HCT116 (cell line): ENCODE measurements around the gene KIRREL3. TPM values are rescaled to one million over a fixed set of nuclear protein-coding genes. Genes with fewer than 3 reads are reported as not detected.

Experiments used
- ATAC-seq: fragments of 200-7000 bp; cut with Tn5 transposase; 2 replicates; pipeline ENCODE4 v1.9.1; 2020; ENCODE audit warnings: mild to moderate bottlenecking, moderate library complexity
- BruUV-seq: library from RNA; stranded (reverse); fragments of 400-500 nt; replicated peaks from 2 replicates; lab custom pipeline; 2021; lab: Mats Ljungman, UMichigan
- CTCF ChIA-PET: fragments of 300-600 bp; sonication (Branson Sonifier 250); formaldehyde crosslinking; loops from one replicate; lab custom pipeline; 2021; ENCODE audit warnings: antibody characterized with exemption; lab: Charles Lee
- POLR2A ChIA-PET: fragments of 300-600, 350-600 bp; sonication (Branson Sonifier 250); formaldehyde crosslinking; loops from one replicate; lab custom pipeline; 2021; ENCODE audit warnings: antibody characterized with exemption; lab: Charles Lee
- RAD21 ChIA-PET, 2 experiments: fragments of 300-600 bp; sonication (Branson Sonifier 250); formaldehyde crosslinking; loops; one replicate each; lab custom pipeline; 2023; ENCODE audit warnings: low total read pairs in 2 of 2; ENCODE audit not compliant: uncharacterized antibody in 2 of 2, unreplicated experiment in 2 of 2, low non-redundant PET in 1 of 2; lab: Charles Lee
- DNase-seq: peaks from one replicate; pipeline ENCODE4 v3.0.0-alpha.2; 2010; ENCODE audit warnings: low read depth, low spot score
- H2AFZ ChIP-seq: fragments of 200-600 bp; shearing (Covaris generic), sonication (generic); 2 replicates; pipeline ENCODE4 v1.6.1; 2017; ENCODE audit warnings: low read depth, mixed run types, mixed read lengths, antibody characterized with exemption, low read length; ENCODE audit not compliant: poor library complexity, severe bottlenecking
- H3K27ac ChIP-seq: 2 replicates; pipeline ENCODE4 v1.5.1; 2012; ENCODE audit warnings: low read depth, low read length
- H3K27me3 ChIP-seq: fragments of 200-600 bp; sonication (generic); 2 replicates; pipeline ENCODE4 v1.6.1; 2016; ENCODE audit warnings: mixed run types, low read length, mixed read lengths; ENCODE audit not compliant: insufficient read depth
- H3K36me3 ChIP-seq, 2 experiments: fragments of 200-500 bp in 1 of 2; fragments of 200-600 bp in 1 of 2; sonication (Bioruptor generic) in 1 of 2; sonication (generic) in 1 of 2; 2 replicates each; pipeline versions ENCODE4 v1.5.1 to v1.6.1; 2014 to 2016; ENCODE audit warnings: low read length in 2 of 2, inconsistent platforms in 1 of 2, mixed read lengths in 1 of 2, mixed run types in 1 of 2; ENCODE audit not compliant: insufficient read depth in 2 of 2, control insufficient read depth in 1 of 2
- H3K4me1 ChIP-seq, 2 experiments: fragments of 200-600 bp in 1 of 2; sonication (generic) in 1 of 2; 2 replicates each; pipeline versions ENCODE4 v1.5.1 to v1.6.1; 2012 to 2017; ENCODE audit warnings: low read length in 2 of 2, inconsistent platforms in 1 of 2, mild to moderate bottlenecking in 1 of 2, mixed read lengths in 1 of 2, mixed run types in 1 of 2, moderate library complexity in 1 of 2; ENCODE audit not compliant: insufficient read depth in 2 of 2, control insufficient read depth in 1 of 2
- H3K4me2 ChIP-seq: fragments of 200-600 bp; sonication (generic); 2 replicates; pipeline ENCODE4 v1.6.1; 2017; ENCODE audit warnings: mixed run types, low read length, mixed read lengths
- H3K4me3 ChIP-seq, 2 experiments: fragments of 200-600 bp in 1 of 2; sonication (generic) in 1 of 2; replicated peaks in 1 of 2; 2 replicates each; pipeline ENCODE4 v1.5.1; 2011 to 2016; ENCODE audit warnings: low read length in 2 of 2, control low read depth in 1 of 2, low read depth in 1 of 2, mild to moderate bottlenecking in 1 of 2, mixed read lengths in 1 of 2, mixed run types in 1 of 2
- H3K79me2 ChIP-seq: fragments of 200-600 bp; sonication (generic); 2 replicates; pipeline ENCODE4 v1.6.1; 2017; ENCODE audit warnings: mild to moderate bottlenecking, mixed run types, low read length, moderate library complexity, mixed read lengths; ENCODE audit not compliant: insufficient read depth
- H3K9ac ChIP-seq: fragments of 200-600 bp; sonication (generic); 2 replicates; pipeline ENCODE4 v1.6.1; 2016; ENCODE audit warnings: low read length, mixed read lengths
- H3K9me2 ChIP-seq: fragments of 200-600 bp; sonication (generic), shearing (Covaris generic); 2 replicates; pipeline ENCODE4 v1.6.1; 2017; ENCODE audit warnings: mixed run types, mild to moderate bottlenecking, moderate library complexity; ENCODE audit not compliant: insufficient read depth
- H3K9me3 ChIP-seq, 2 experiments: fragments of 200-500 bp in 1 of 2; fragments of 200-600 bp in 1 of 2; sonication (Bioruptor generic) in 1 of 2; sonication (generic) in 1 of 2; 2 replicates each; pipeline ENCODE4 v1.6.1; 2014 to 2017; ENCODE audit warnings: low read length in 2 of 2, mixed read lengths in 2 of 2, inconsistent platforms in 1 of 2, low read depth in 1 of 2, mild to moderate bottlenecking in 1 of 2, mixed run types in 1 of 2, moderate library complexity in 1 of 2; ENCODE audit not compliant: control insufficient read depth in 1 of 2, insufficient read depth in 1 of 2
- H4K20me1 ChIP-seq: fragments of 200-600 bp; sonication (generic), shearing (Covaris generic); 2 replicates; pipeline ENCODE4 v1.6.1; 2017; ENCODE audit warnings: mixed run types, mild to moderate bottlenecking, moderate library complexity; ENCODE audit not compliant: insufficient read depth
- CBX3 ChIP-seq: IDR thresholded peaks from 2 replicates; pipeline ENCODE4 v1.6.1; 2012; ENCODE audit warnings: low read depth
- CEBPB ChIP-seq: IDR thresholded peaks from 2 replicates; pipeline ENCODE4 v1.6.1; 2012; ENCODE audit warnings: low read depth
- EGR1 ChIP-seq: IDR thresholded peaks from 2 replicates; pipeline ENCODE4 v1.6.1; 2012; ENCODE audit warnings: low read depth
- ELF1 ChIP-seq: IDR thresholded peaks from 2 replicates; pipeline ENCODE4 v1.6.1; 2012; ENCODE audit warnings: low read depth, borderline replicate concordance
- EZH2 ChIP-seq: fragments of 200-600 bp; sonication (generic); IDR thresholded peaks from 2 replicates; pipeline ENCODE4 v1.6.1; 2017; ENCODE audit warnings: antibody characterized with exemption, mixed run types
- EZH2phosphoT487 ChIP-seq: fragments of 200-600 bp; IDR thresholded peaks from 2 replicates; pipeline ENCODE4 v1.6.1; 2018; ENCODE audit warnings: antibody characterized with exemption, borderline replicate concordance
- FOSL1 ChIP-seq: IDR thresholded peaks from 2 replicates; pipeline ENCODE4 v1.6.1; 2012; ENCODE audit warnings: low read depth
- JUND ChIP-seq: IDR thresholded peaks from 2 replicates; pipeline ENCODE4 v1.6.1; 2012
- MAX ChIP-seq: IDR thresholded peaks from 2 replicates; pipeline ENCODE4 v1.6.1; 2012
- POLR2A ChIP-seq: IDR thresholded peaks from 2 replicates; pipeline ENCODE4 v1.7.0; 2011; ENCODE audit warnings: borderline replicate concordance; ENCODE audit not compliant: insufficient read depth, insufficient read length; ENCODE audit errors: extremely low read depth
- RAD21 ChIP-seq: IDR thresholded peaks from 2 replicates; pipeline ENCODE4 v1.6.1; 2012; ENCODE audit warnings: low read depth, mild to moderate bottlenecking
- SIN3A ChIP-seq: IDR thresholded peaks from 2 replicates; pipeline ENCODE4 v1.6.1; 2012; ENCODE audit warnings: low read depth
- SP1 ChIP-seq: IDR thresholded peaks from 2 replicates; pipeline ENCODE4 v1.6.1; 2012; ENCODE audit warnings: low read depth
- SRF ChIP-seq: IDR thresholded peaks from 2 replicates; pipeline ENCODE4 v1.6.1; 2012; ENCODE audit warnings: low read depth
- TCF7L2 ChIP-seq: IDR thresholded peaks from 2 replicates; pipeline ENCODE4 v1.7.0; 2011; ENCODE audit warnings: borderline replicate concordance, inconsistent platforms; ENCODE audit not compliant: insufficient read depth, insufficient read length; ENCODE audit errors: extremely low read depth
- ZFX ChIP-seq: fragments of 450-650 bp; IDR thresholded peaks from 2 replicates; pipeline ENCODE4 v1.6.1; 2017
- intact Hi-C: fragments of 100-400 bp; cut with micrococcal nuclease; formaldehyde crosslinking; loops from 2 replicates; pipeline ENCODE4 v1.10.0; 2022
- total RNA-seq: library from RNA; stranded (reverse); gene quantifications from one replicate; pipeline ENCODE4 v1.2.1, GENCODE V29; 2021; ENCODE audit not compliant: unreplicated experiment
- TF ChIP-seq, protein P1 (sequence below): IDR thresholded peaks from 2 replicates; pipeline ENCODE4 v1.6.1; 2012
- TF ChIP-seq, protein P2 (sequence below): IDR thresholded peaks from 2 replicates; pipeline ENCODE4 v1.6.1; 2012; ENCODE audit warnings: low read depth
- TF ChIP-seq, protein P3 (sequence below): IDR thresholded peaks from 2 replicates; pipeline ENCODE4 v1.6.1; 2011; ENCODE audit warnings: mild to moderate bottlenecking, low read length, moderate library complexity; ENCODE audit not compliant: insufficient replicate concordance; ENCODE audit errors: extremely low read depth

Gene KIRREL3
- total RNA-seq, 1 experiment from 2014 or later: not detected

DNA sequence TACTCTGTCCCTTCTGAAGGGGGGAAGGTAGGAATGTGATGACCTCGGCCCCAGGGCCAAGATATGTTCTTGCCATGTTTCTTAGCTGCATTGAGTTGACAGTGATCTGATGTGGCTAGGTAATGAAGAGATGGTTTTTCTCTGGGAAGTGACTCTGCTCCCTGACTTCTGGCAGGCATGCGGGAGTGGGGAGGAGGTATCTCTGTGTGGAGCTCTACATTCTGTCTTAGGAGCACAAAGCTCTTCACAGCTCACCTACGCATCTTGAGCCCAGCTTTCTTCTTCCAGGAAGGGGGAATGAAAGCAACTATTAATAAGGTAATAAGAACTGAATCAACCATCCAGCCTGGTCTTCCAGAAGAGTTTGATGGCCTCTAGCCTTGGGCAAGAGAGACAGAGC is 404.1 kb downstream of the KIRREL3 start:
- H3K4me1 ChIP-seq: no peaks in the 10 kb centered on the region
- peaks cover 36% of the 10 kb centered on the region for H3K27me3 ChIP-seq
- no peaks in the 10 kb centered on the region for H3K9me2 ChIP-seq
- no TSS peak for BruUV-seq
- intact Hi-C loops: no loop called here
- CTCF ChIA-PET: no interaction called here
- H2AFZ ChIP-seq: no peak overlapping the region
- no peak overlapping the region for H3K27ac ChIP-seq
- no peaks in the 10 kb centered on the region for H3K36me3 ChIP-seq
- no peak for DNase-seq
- H3K4me3 ChIP-seq: no peak overlapping the region
- H3K79me2 ChIP-seq: no peaks in the 10 kb centered on the region
- no peaks in the 10 kb centered on the region for H4K20me1 ChIP-seq
- no peak for ATAC-seq
- TF ChIP-seq, protein P1, sequence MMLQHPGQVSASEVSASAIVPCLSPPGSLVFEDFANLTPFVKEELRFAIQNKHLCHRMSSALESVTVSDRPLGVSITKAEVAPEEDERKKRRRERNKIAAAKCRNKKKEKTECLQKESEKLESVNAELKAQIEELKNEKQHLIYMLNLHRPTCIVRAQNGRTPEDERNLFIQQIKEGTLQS: no peak
- no peak for TF ChIP-seq EZH2
- TF ChIP-seq, protein P2, sequence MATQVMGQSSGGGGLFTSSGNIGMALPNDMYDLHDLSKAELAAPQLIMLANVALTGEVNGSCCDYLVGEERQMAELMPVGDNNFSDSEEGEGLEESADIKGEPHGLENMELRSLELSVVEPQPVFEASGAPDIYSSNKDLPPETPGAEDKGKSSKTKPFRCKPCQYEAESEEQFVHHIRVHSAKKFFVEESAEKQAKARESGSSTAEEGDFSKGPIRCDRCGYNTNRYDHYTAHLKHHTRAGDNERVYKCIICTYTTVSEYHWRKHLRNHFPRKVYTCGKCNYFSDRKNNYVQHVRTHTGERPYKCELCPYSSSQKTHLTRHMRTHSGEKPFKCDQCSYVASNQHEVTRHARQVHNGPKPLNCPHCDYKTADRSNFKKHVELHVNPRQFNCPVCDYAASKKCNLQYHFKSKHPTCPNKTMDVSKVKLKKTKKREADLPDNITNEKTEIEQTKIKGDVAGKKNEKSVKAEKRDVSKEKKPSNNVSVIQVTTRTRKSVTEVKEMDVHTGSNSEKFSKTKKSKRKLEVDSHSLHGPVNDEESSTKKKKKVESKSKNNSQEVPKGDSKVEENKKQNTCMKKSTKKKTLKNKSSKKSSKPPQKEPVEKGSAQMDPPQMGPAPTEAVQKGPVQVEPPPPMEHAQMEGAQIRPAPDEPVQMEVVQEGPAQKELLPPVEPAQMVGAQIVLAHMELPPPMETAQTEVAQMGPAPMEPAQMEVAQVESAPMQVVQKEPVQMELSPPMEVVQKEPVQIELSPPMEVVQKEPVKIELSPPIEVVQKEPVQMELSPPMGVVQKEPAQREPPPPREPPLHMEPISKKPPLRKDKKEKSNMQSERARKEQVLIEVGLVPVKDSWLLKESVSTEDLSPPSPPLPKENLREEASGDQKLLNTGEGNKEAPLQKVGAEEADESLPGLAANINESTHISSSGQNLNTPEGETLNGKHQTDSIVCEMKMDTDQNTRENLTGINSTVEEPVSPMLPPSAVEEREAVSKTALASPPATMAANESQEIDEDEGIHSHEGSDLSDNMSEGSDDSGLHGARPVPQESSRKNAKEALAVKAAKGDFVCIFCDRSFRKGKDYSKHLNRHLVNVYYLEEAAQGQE: no peak
- TF ChIP-seq JUND: no peak
- TF ChIP-seq EZH2phosphoT487: no peak
- TF ChIP-seq TCF7L2: no peak
- TF ChIP-seq FOSL1: no peak
- no peak for TF ChIP-seq CEBPB
- TF ChIP-seq SRF: no peak
- TF ChIP-seq SP1: no peak
- no peak for TF ChIP-seq ELF1
- TF ChIP-seq ZFX: no peak
- TF ChIP-seq CBX3: no peak
- no peak for TF ChIP-seq POLR2A
- TF ChIP-seq EGR1: no peak
- TF ChIP-seq, protein P3, sequence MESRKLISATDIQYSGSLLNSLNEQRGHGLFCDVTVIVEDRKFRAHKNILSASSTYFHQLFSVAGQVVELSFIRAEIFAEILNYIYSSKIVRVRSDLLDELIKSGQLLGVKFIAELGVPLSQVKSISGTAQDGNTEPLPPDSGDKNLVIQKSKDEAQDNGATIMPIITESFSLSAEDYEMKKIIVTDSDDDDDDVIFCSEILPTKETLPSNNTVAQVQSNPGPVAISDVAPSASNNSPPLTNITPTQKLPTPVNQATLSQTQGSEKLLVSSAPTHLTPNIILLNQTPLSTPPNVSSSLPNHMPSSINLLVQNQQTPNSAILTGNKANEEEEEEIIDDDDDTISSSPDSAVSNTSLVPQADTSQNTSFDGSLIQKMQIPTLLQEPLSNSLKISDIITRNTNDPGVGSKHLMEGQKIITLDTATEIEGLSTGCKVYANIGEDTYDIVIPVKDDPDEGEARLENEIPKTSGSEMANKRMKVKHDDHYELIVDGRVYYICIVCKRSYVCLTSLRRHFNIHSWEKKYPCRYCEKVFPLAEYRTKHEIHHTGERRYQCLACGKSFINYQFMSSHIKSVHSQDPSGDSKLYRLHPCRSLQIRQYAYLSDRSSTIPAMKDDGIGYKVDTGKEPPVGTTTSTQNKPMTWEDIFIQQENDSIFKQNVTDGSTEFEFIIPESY: no peak
- no peak for TF ChIP-seq MAX
- no peak for TF ChIP-seq RAD21
- no peak for TF ChIP-seq SIN3A
- RAD21 ChIA-PET: interaction anchor here in 1 of 2 experiments (0.5 kb wide), 1 partner anchor 118 kb away, joined by 3 read pairs; no protein-coding TSS in a partner anchor
- H3K9me3 ChIP-seq: no peaks in the 10 kb centered on the region
- POLR2A ChIA-PET: no interaction called here
- no peak overlapping the region for H3K9ac ChIP-seq
- H3K4me2 ChIP-seq: no peak overlapping the region
